Heart left ventricle (tissue), 16 donors: ENCODE results near the gene TGFBR2. TPM values are rescaled to one million over a fixed set of nuclear protein-coding genes. Genes with fewer than 3 reads are reported as not detected.
A peak's percentile ranks its signal among the peaks of the same experiment; 100 is the strongest.

Source experiments
- ATAC-seq, 4 donors: fragments of 200-7000 bp; cut with Tn5 transposase; one replicate each; pipeline ENCODE4 v1.9.1; 2020 to 2022; ENCODE audit warnings: moderate library complexity in 4 of 4, mild to moderate bottlenecking in 3 of 4, moderate number of reproducible peaks in 1 of 4
- DNase-seq, 5 donors: peaks; one replicate each; pipeline ENCODE4 v3.0.0-alpha.2; 2020
- H3K27ac ChIP-seq, 12 donors: fragments of 200-600 bp; sonication (generic) in 4 of 12; one replicate each; pipeline versions ENCODE4 v1.5.0 to v1.8.0; 2016 to 2022; ENCODE audit warnings: mild to moderate bottlenecking in 2 of 12
- H3K27me3 ChIP-seq, 9 donors: fragments of 200-600 bp; sonication (generic) in 2 of 9; one replicate each; pipeline versions ENCODE4 v1.5.1 to v1.8.0; 2016 to 2022; ENCODE audit warnings: mild to moderate bottlenecking in 3 of 9
- H3K36me3 ChIP-seq, 9 donors: fragments of 200-600 bp; sonication (generic) in 2 of 9; one replicate each; pipeline versions ENCODE4 v1.5.0 to v1.8.0; 2018 to 2022; ENCODE audit warnings: mild to moderate bottlenecking in 2 of 9
- H3K4me1 ChIP-seq, 12 donors: fragments of 200-600 bp; sonication (generic) in 4 of 12; one replicate each; pipeline versions ENCODE4 v1.5.0 to v1.8.0; 2016 to 2022; ENCODE audit warnings: mild to moderate bottlenecking in 3 of 12
- H3K4me3 ChIP-seq, 12 donors: fragments of 200-600 bp; sonication (generic) in 4 of 12; one replicate each; pipeline versions ENCODE4 v1.5.0 to v1.8.0; 2017 to 2022; ENCODE audit warnings: mild to moderate bottlenecking in 9 of 12, moderate library complexity in 4 of 12
- H3K9me3 ChIP-seq, 12 donors: fragments of 200-600 bp; sonication (generic) in 4 of 12; one replicate each; pipeline versions ENCODE4 v1.5.0 to v1.8.0; 2016 to 2022; ENCODE audit warnings: mild to moderate bottlenecking in 1 of 12
- POLR2A ChIP-seq, 2 donors: fragments of 450-650 bp; IDR thresholded peaks; one replicate each; pipeline ENCODE4 v1.6.1; 2017; ENCODE audit warnings: antibody characterized with exemption in 2 of 2, mild to moderate bottlenecking in 2 of 2, moderate library complexity in 2 of 2
- WGBS, 4 donors: extraction: QIAGEN DNeasy Blood & Tissue Kit in 2 of 4; methylation state at CpG; one replicate each; pipeline versions ENCODE4 v1.1.5 to v1.1.7; 2013 to 2018; 5-methylcytosine and 5-hydroxymethylcytosine counted together
- intact Hi-C, 10 donors: fragments of 100-400 bp; cut with DNase I; formaldehyde crosslinking; loops; one replicate each; pipeline versions ENCODE4 v1.11.1 to v1.14.2; 2022
- polyA plus RNA-seq, 2 donors: library from polyadenylated mRNA; stranded (reverse); fragments of 200-250 nt; gene quantifications; one replicate each; pipeline ENCODE4 v1.2.3, GENCODE V29; 2013
- total RNA-seq, 9 donors: library from RNA; depleted of rRNA in 2 of 9; stranded (reverse); fragments of >200 nt in 2 of 9; fragmentation: NEBNext Ultra II Directional in 3 of 9; extraction: Animal tissue kit (Norgen Biotek cat#: 25700) in 3 of 9; gene quantifications; one replicate each; pipeline versions ENCODE4 v1.1.0 to v1.2.4, GENCODE V29; 2016 to 2023
- TF ChIP-seq, protein P1 (sequence below), 12 donors: fragments of 200-600 bp; sonication (generic) in 4 of 12; IDR thresholded peaks; one replicate each; pipeline versions ENCODE4 v1.5.0 to v1.8.0; 2018 to 2022; ENCODE audit warnings: antibody characterized with exemption in 12 of 12, mild to moderate bottlenecking in 5 of 12
- donor health status: ischemic (EF 13 %, LVEDD 7.1; RV severe dilation, severe dysfunction).
- donor health status: healthy with polysubstance abuse.
- donor health status: DM: no; HTN: yes; CAD: no.
- donor health status: DM: no; HTN: no; CAD: no.
- donor health status: ischemic (EF 25% LVEDD 6.9; RV normal size, moderate dysfunction).
- donor health status: ischemic (EF 25% LVEDD 5.7; RV mildly dilated, moderate dysfunction).
- donor health status: healthy.
- donor health status: DM: yes; HTN: yes; CAD: no.
- donor health status: ischemic (EF 35%, LVEDD 5.7; RV mildly dilated, moderate dysfunction).
- donor health status: nonischemic (EF 11% LVEDD 7.7; RV severe dilation, severe dysfunction).
- donor health status: DM: yes; HTN: yes; CAD: no.
- donor health status: PGD.
- donor health status: ischemic (EF 29% LVEDD 5.4; RV normal size, mild dysfunction).
- donor health status: nonischemic (EF 23%, LVEDD 6.1; RV moderate dilation, normal function).

Gene TGFBR2
- total and polyA plus RNA-seq, 11 donors = 13.8 to 217 (median 143) TPM

GRCh38 chr3:30675774-30676173 lies 69.4 kb downstream of the TGFBR2 start:
- no peak for ATAC-seq
- H3K36me3 ChIP-seq = peaks cover 0 to 97% (median 85%) of the 10 kb centered on the region in 9 donors
- H3K27ac ChIP-seq = peak overlapping the region in 1 of 12 donors; percentile 19
- H3K9me3 ChIP-seq = no peaks in the 10 kb centered on the region
- H3K4me1 ChIP-seq = peaks cover 3 to 77% (median 48%) of the 10 kb centered on the region in 12 donors
- 91 to 93% (median 92%) methylated on average over 5 of the region's 5 CpGs for WGBS, 4 donors
- intact Hi-C loops = loop anchor here in 1 of 10 donors (10.0 kb wide), 1 partner anchor 61 kb away; no protein-coding TSS in a partner anchor
- H3K4me3 ChIP-seq = no peak overlapping the region
- TF ChIP-seq, protein P1, sequence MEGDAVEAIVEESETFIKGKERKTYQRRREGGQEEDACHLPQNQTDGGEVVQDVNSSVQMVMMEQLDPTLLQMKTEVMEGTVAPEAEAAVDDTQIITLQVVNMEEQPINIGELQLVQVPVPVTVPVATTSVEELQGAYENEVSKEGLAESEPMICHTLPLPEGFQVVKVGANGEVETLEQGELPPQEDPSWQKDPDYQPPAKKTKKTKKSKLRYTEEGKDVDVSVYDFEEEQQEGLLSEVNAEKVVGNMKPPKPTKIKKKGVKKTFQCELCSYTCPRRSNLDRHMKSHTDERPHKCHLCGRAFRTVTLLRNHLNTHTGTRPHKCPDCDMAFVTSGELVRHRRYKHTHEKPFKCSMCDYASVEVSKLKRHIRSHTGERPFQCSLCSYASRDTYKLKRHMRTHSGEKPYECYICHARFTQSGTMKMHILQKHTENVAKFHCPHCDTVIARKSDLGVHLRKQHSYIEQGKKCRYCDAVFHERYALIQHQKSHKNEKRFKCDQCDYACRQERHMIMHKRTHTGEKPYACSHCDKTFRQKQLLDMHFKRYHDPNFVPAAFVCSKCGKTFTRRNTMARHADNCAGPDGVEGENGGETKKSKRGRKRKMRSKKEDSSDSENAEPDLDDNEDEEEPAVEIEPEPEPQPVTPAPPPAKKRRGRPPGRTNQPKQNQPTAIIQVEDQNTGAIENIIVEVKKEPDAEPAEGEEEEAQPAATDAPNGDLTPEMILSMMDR (IDR thresholded peaks at IDR 0.05) = no peak
- no peak for TF ChIP-seq POLR2A (IDR thresholded peaks at IDR 0.05)
- H3K27me3 ChIP-seq = no peaks in the 10 kb centered on the region
- DNase-seq = no peak

DNA sequence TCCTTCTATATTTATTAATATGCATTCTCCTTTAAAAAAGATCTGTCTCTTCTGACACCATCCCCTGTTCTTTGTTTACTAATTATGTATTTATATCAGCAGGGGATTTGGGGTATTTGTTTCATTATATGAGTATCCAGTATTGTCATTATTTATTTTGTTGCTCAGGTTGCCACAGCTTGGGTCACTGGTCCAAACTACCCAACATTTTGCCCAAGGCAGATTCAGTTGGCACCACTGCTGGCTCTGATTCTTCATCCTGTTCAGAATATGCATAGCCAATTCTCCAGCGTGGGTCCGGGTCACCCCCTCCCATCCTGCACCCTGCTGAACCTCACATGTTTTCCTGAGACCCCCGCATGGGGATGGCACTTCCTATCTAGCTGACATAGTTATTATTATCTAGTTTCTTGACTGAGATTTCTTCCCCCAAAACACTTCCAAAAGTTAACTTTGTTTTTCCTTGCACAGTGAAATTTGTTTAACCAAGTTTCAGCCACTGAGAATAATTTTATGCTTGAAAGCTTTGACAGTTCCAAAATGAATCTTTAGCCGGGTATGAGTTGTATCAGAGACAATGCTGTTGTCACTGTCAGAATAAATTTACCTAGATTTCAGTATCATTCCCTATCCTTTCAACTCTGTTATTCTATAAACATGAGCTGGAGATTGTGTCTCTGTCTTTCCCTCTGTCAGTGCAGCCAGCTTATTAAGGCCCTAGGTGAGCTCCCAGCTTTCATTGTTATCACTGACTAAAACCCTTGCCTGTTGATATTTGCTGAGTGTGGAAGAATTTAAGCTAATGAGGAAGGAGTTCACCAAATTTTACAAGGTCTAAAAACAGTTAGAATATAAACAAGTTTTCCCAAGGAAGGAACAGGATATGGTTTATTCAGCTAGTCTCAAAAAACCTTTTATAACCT lies 70.3 kb downstream of the TGFBR2 start:
- Histone ChIP-seq H3K27ac (peak overlapping the region in 3 of 12 donors; percentile 6 to 19 (median 9)), H3K27me3 (no peaks in the 10 kb centered on the region), H3K4me3 (no peak overlapping the region), H3K9me3 (no peaks in the 10 kb centered on the region), H3K4me1 (peaks cover 3 to 86% (median 56%) of the 10 kb centered on the region in 12 donors), H3K36me3 (peaks cover 0 to 94% (median 76%) of the 10 kb centered on the region in 9 donors)
- 74 to 83% (median 80%) methylated on average over 4 of the region's 4 CpGs for WGBS, 4 donors
- intact Hi-C loops = loop anchor here in 1 of 10 donors (10.0 kb wide), 1 partner anchor 62 kb away; no protein-coding TSS in a partner anchor
- no peak for TF ChIP-seq POLR2A (IDR thresholded peaks at IDR 0.05)
- TF ChIP-seq, protein P1 (IDR thresholded peaks at IDR 0.05) = no peak
- ATAC-seq = no peak
- no peak for DNase-seq

GRCh38 chr3:30677347-30677685 lies 70.9 kb downstream of the TGFBR2 start:
- no peaks in the 10 kb centered on the region for H3K9me3 ChIP-seq
- H3K4me3 ChIP-seq = no peak overlapping the region
- ATAC-seq (no peak), DNase-seq (no peak)
- TF ChIP-seq, protein P1 (IDR thresholded peaks at IDR 0.05) = no peak
- no peak for TF ChIP-seq POLR2A (IDR thresholded peaks at IDR 0.05)
- H3K27ac ChIP-seq = peak overlapping the region in 5 of 12 donors; percentile 0 to 19 (median 6)
- peaks cover 3 to 89% (median 60%) of the 10 kb centered on the region in 12 donors for H3K4me1 ChIP-seq
- WGBS, 4 donors = 79 to 85% (median 81%) methylated on average over 8 of the region's 8 CpGs
- no peaks in the 10 kb centered on the region for H3K27me3 ChIP-seq
- peaks cover 0 to 88% (median 70%) of the 10 kb centered on the region in 9 donors for H3K36me3 ChIP-seq
- intact Hi-C loops = loop anchor here in 1 of 10 donors (10.0 kb wide), 1 partner anchor 63 kb away; no protein-coding TSS in a partner anchor

- H3K27ac ChIP-seq = peak overlapping the region in 7 of 12 donors; percentile 15 to 81 (median 61)
- peaks cover 0 to 87% (median 56%) of the 10 kb centered on the region in 9 donors for H3K36me3 ChIP-seq
- H3K4me1 ChIP-seq = peaks cover 3 to 89% (median 60%) of the 10 kb centered on the region in 12 donors
- no peak for ATAC-seq
- H3K9me3 ChIP-seq = no peaks in the 10 kb centered on the region
- TF ChIP-seq, protein P1 (IDR thresholded peaks at IDR 0.05) = no peak
- TF ChIP-seq POLR2A (IDR thresholded peaks at IDR 0.05) = no peak
- intact Hi-C loops = loop anchor here in 1 of 10 donors (10.0 kb wide), 1 partner anchor 64 kb away; no protein-coding TSS in a partner anchor
- no peaks in the 10 kb centered on the region for H3K27me3 ChIP-seq
- DNase-seq = no peak
- no peak overlapping the region for H3K4me3 ChIP-seq
These were observed 72.6 kb downstream of the TGFBR2 start for GRCh38 chr3:30679045-30679444.
